GM21576 (cell line): Measurements from ENCODE around the gene FBLN1.

Experiments used
- ATAC-seq: cut with Tn5 transposase; IDR thresholded peaks from one replicate; pipeline ENCODE4 v1.9.1; 2021; ENCODE audit warnings: mild to moderate bottlenecking, moderate library complexity; ENCODE audit not compliant: unreplicated experiment

Gene FBLN1

DNA sequence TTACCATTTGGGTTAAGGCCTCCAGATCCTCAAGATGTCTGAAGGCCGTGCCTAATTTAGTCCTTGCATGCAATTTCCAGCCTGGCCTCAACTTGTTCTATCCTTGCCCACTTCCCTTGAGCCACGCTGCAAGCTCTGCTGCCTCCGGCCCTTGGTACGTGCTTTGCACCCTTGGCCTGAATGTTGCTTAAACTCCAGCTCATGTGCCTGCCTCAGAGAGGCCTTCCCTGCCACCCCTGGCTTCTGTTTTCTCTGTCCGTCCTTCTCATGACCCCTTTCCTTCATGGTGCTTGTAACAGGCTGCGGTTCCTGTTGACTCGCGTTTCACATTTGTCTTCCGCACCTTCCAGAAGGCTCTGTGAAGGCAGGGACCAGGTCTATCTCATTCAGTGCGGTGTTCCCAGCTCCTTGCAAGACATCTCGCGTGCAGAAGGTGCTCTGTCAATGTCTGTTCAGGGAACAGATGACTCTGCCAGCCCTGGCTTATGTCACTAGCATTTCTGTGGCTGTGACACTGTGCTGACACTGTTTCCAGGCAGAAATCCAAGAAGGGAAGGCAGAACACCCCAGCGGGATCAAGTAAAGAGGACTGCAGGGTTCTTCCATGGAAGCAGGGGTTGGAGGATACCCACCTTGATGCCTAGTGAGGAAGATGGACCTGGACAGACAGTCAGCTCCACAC lies 61.8 kb downstream of the FBLN1 start:
- ATAC-seq = no peak

DNA sequence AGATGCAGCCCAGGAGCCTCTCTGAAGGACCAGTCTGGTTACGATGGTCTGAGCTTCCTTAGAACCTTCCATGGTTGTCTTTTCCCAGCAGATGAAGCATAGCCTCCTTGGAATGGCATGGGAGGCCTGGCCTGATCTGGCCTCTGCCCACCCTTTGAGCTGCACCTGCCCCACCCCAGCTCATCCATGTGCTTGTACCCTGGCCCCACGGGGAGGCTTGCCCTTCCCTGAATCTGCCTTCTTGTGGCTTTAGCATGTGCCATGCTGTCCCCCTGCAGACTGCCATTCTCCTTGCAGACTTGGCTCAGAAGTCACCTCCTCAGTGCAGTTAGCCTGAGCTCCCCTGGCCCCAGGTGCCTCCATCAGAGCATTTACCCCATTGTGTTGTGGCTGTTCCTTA lies 62.5 kb downstream of the FBLN1 start:
- no peak for ATAC-seq

DNA sequence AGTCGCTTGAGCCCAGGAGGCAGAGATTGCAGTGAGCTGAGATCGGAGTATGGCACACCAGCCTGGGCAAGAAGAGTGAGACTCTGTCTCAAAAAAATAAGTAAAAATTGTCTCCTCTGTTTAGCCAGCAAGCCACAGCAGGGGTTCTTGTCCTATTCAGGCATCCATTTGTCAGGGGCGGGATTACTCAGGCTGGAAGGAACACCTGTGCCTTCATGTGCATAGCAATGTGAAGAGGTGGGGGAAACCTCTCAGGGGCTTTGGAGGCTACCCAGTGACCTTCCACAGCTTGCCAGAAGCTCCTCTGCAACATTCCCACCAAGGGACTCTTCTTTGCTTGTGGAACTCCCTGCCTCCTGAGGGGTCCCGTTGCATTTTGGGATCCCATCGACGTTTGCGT lies 63.3 kb downstream of the FBLN1 start:
- no peak for ATAC-seq

DNA sequence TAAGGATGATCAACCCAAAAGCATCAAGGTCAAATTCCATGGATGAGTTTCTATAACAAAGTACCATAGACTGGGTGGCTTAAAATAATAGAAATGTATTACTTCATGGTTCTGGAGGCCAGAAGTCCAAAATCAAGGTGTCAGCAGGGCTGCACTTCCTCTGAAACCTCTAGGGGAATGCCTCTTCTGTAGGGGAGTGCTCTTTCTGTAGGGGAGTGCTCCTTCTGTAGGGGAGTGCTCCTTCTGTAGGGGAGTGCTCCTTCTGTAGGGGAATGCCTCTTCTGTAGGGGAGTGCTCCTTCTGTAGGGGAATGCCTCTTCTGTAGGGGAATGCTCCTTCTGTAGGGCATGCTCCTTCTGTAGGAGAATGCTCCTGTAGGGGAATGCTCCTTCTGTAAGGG lies 65.5 kb downstream of the FBLN1 start:
- ATAC-seq = no peak

GRCh38 chr22:45571089-45571488 lies 68.4 kb downstream of the FBLN1 start:
- no peak for ATAC-seq

GRCh38 chr22:45572444-45572843 lies 69.8 kb downstream of the FBLN1 start:
- no peak for ATAC-seq

DNA sequence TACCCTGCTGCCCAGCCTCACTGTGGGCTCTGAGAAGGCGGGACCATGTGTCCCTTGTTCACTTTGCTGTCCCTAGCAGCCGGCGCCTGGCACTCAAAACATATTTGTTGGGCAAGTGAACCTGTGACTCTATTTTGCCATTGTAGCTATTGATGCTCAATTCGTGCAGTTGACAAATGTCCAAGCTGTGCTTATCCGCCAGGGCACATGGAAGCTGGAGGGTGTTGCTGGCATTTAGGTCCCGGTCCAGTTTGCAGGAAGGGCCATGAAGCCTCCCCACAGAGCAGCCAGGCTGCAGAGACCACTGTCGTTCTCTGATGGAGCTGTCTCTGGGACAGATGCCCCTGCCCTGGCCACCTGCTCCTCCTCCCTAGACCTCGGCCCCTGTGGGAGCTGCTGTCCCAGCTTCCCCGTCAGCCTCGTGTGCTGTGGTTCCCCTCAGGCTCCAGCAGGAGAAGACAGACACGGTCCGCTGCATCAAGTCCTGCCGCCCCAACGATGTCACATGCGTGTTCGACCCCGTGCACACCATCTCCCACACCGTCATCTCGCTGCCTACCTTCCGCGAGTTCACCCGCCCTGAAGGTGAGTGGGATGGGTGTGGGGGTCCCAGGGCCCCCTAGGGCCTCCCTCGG lies 71.5 kb downstream of the FBLN1 start:
- ATAC-seq = no peak

- ATAC-seq = no peak
These were observed 72.5 kb downstream of the FBLN1 start for GRCh38 chr22:45575173-45575572.

DNA sequence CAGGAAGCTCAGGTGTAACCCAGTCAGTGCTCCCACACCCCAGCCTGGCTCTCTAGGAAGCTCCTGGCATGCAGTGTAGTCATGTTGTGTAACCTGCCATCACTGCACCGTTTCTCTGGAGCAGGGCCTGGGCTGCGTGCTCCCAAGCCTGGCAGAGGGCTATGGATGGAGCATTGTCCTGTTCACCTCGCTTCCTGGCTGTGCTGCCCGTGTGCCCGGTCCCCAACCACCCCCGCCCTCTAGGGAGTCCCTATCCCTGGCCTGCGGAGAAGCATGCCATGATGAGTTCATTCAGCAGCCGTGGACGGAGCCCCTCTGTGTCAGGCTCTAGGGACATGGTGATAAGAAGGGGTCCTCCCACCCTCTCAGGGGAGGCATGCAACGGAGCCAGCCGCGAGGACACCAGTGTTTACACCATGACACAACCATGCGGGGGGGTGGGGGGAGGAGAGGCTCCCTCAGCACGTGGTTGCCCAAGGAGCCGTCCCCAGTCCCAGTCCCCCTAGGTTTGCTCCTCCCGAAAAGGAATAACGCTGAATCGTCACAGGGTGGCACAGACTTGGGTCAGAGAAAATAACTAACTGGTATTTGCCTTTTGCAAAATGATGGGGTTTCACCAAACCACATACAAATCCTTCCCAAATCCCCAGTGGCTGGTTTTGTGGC lies 73.1 kb downstream of the FBLN1 start:
- no peak for ATAC-seq

GRCh38 chr22:45576273-45576625 lies 73.6 kb downstream of the FBLN1 start:
- no peak for ATAC-seq

- ATAC-seq = no peak
These were observed 74.2 kb downstream of the FBLN1 start for GRCh38 chr22:45576730-45577464.

- no peak for ATAC-seq
These were observed 75.3 kb downstream of the FBLN1 start for GRCh38 chr22:45577746-45578523.

- ATAC-seq = no peak
These were observed 76.0 kb downstream of the FBLN1 start for GRCh38 chr22:45578524-45579147.

DNA sequence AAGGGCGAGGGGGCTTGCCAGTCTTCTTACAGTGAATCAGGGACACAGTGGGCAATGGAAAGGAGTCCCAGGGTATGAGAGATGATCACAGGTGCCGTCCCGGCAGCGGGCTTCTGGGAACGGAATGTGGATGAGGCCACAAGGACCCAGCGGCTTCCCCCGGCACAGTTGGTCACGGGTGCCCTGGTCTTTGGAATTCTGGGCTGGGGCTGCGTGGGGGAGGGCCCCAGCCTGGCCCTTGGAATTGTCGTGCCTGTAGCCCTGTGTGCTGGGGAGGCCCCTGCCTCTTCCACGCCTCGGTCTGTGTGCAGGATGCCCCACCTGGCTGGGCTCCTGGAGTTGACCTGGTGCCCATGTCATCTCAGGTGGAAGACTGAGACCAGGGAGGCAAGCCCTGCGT lies 76.6 kb downstream of the FBLN1 start:
- ATAC-seq = no peak

DNA sequence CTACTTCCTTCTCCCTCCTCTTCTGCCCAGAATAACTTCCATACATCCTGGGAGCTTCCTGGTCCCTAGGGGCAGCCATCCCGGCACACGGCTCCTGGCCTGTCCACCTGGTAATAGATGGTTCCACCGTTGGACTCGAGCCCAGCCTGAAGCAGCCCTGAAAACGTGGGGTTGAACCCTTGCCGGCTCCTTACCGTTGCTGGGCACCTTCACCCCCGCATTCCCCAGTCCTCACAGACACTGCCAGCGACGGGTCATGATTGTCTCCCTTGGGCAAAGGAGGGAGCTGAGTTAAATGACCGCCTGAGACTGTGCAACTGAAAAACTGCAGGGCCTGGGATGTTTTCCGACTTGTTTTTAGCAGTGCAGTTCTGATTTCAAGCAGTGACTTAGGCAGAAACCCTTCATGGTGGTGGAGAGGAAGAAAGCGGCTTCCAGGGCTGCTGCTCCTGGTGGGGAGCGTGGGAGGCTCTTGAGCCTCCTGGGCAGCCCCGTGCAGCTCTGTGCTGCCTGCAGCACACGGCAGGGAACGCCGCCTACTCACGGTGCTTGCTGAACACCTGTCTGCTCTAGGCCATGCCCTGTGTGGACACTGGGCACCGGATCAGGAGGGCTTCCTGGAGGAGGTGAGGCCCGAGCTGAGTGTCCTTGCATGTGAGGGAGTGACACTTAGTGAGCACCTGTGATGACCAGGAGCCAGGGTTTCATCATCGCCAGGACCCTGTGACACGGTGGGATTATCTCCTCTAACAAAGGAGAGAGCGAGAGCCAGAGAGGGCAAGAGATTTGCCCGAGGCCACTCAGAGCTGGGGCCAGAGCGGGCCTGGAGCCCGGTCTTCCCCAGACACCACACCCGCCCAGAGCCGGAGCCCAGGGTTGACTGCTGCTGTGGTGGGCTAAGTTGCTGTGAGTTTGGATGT lies 77.4 kb downstream of the FBLN1 start:
- ATAC-seq = no peak

- ATAC-seq = no peak
These were observed 78.2 kb downstream of the FBLN1 start for GRCh38 chr22:45580726-45581381.

DNA sequence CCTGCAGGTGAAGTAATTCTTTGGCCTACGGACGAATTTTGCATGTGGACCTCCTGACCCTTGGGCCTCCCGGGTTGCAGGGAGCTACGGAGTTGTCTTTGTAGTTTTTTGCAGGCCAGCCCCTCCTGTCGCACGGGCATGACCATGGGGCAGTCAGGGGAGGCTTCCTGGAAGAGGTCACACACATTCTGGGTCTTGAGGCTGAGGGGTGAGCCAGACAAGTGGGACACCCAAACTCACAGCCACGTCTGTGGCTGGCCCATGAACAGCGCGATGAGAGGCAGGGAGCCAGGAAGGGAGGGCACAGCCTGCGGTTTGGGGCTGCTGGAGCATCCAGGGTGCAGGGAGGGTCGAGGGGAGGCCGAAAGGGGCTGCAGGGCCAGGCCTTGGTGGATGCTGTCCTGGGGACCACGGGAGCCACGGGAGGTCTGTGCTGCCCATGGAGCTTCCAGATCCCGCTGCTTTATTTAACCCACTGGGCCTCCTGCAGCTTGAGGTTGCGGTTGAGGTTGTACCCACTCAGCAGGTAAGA lies 78.9 kb downstream of the FBLN1 start:
- no peak for ATAC-seq

GRCh38 chr22:45582236-45582954 lies 79.7 kb downstream of the FBLN1 start:
- no peak for ATAC-seq
